Measurements from ENCODE around the gene RASSF8.

DNA sequence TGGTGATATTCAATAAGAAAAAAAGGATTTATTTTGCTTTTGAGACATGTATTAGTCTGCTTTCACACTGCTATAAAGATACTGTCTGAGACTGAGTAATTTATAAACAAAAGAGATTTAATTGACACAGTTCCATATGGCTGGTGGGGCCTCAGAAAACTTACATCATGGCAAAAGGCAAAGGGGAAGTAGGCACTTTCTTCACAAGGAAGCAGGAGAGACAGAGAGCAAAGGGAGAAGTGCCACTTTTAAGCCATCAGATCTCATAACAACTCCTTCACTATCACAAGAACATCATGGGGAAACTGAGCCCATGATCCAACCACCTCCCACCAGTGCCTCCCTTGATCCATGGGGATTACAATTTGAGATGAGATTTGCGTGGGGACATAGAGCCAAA lies 122.4 kb downstream of the RASSF8 start:
- TF ChIP-seq, protein P1, sequence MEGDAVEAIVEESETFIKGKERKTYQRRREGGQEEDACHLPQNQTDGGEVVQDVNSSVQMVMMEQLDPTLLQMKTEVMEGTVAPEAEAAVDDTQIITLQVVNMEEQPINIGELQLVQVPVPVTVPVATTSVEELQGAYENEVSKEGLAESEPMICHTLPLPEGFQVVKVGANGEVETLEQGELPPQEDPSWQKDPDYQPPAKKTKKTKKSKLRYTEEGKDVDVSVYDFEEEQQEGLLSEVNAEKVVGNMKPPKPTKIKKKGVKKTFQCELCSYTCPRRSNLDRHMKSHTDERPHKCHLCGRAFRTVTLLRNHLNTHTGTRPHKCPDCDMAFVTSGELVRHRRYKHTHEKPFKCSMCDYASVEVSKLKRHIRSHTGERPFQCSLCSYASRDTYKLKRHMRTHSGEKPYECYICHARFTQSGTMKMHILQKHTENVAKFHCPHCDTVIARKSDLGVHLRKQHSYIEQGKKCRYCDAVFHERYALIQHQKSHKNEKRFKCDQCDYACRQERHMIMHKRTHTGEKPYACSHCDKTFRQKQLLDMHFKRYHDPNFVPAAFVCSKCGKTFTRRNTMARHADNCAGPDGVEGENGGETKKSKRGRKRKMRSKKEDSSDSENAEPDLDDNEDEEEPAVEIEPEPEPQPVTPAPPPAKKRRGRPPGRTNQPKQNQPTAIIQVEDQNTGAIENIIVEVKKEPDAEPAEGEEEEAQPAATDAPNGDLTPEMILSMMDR (IDR thresholded peaks at IDR 0.05), result no peak
- no peak for TF ChIP-seq POLR2A (IDR thresholded peaks at IDR 0.05)
